PC-3 (cell line): ENCODE measurements around the gene MACROD1. TPM values are rescaled to one million over a fixed set of nuclear protein-coding genes. Genes with fewer than 3 reads are reported as not detected.

Experiments
- ATAC-seq: fragments of 200-7000 bp; cut with Tn5 transposase; 2 replicates; pipeline ENCODE4 v1.9.1; 2020; ENCODE audit warnings: mild to moderate bottlenecking, moderate library complexity
- BruUV-seq: library from RNA; stranded (reverse); fragments of 400-500 nt; replicated peaks from 2 replicates; lab custom pipeline; 2021; lab: Mats Ljungman, UMichigan
- CTCF ChIA-PET: fragments of 300-600 bp; sonication (Branson Sonifier 250); formaldehyde crosslinking; loops from one replicate; lab custom pipeline; 2022; ENCODE audit warnings: antibody characterized with exemption; lab: Charles Lee
- POLR2A ChIA-PET: fragments of 300-600 bp; sonication (Branson Sonifier 250); formaldehyde crosslinking; loops from one replicate; lab custom pipeline; 2022; ENCODE audit warnings: antibody characterized with exemption; ENCODE audit not compliant: unreplicated experiment; lab: Charles Lee
- DNase-seq: peaks from one replicate; pipeline ENCODE4 v3.0.0-alpha.2; 2015
- H2AFZ ChIP-seq: fragments of 300-600 bp; sonication (generic); 2 replicates; pipeline ENCODE4 v1.6.0; 2016; ENCODE audit warnings: antibody characterized with exemption, low read length
- H3F3A ChIP-seq: fragments of 300-600 bp; sonication (generic); one replicate; pipeline ENCODE4 v1.6.0; 2017; ENCODE audit warnings: antibody characterized with exemption, low read length, control low read depth, mild to moderate bottlenecking; ENCODE audit not compliant: unreplicated experiment
- H3K27ac ChIP-seq: fragments of 300-600 bp; sonication (generic); 2 replicates; pipeline ENCODE4 v1.5.1; 2016; ENCODE audit warnings: mild to moderate bottlenecking, low read length
- H3K27me3 ChIP-seq: fragments of 300-600 bp; sonication (generic); 2 replicates; pipeline ENCODE4 v1.6.1; 2016; ENCODE audit warnings: low read length, mixed read lengths
- H3K36me3 ChIP-seq: fragments of 300-600 bp; sonication (generic); 2 replicates; pipeline ENCODE4 v1.6.1; 2016; ENCODE audit warnings: low read depth, mixed run types, low read length, mixed read lengths
- H3K4me1 ChIP-seq: fragments of 300-600 bp; sonication (generic); 2 replicates; pipeline ENCODE4 v1.5.1; 2016; ENCODE audit warnings: low read length; ENCODE audit not compliant: insufficient read depth
- H3K4me2 ChIP-seq: fragments of 300-600 bp; sonication (generic); 2 replicates; pipeline ENCODE4 v1.6.0; 2016; ENCODE audit warnings: low read length
- H3K4me3 ChIP-seq: fragments of 300-600 bp; sonication (generic); 2 replicates; pipeline ENCODE4 v1.5.1; 2016; ENCODE audit warnings: mild to moderate bottlenecking, low read length, mixed read lengths
- H3K79me2 ChIP-seq: fragments of 300-600 bp; sonication (generic); 2 replicates; pipeline ENCODE4 v1.6.1; 2017; ENCODE audit warnings: low read length, mixed read lengths
- H3K9ac ChIP-seq: fragments of 300-600 bp; sonication (generic); 2 replicates; pipeline ENCODE4 v1.6.0; 2016; ENCODE audit warnings: mild to moderate bottlenecking, low read length
- H3K9me2 ChIP-seq: fragments of 300-600 bp; sonication (generic); replicated peaks from 2 replicates; pipeline ENCODE4 v1.6.1; 2016; ENCODE audit warnings: mixed run types, low read length, mixed read lengths
- H3K9me3 ChIP-seq: fragments of 300-600 bp; sonication (generic); 2 replicates; pipeline ENCODE4 v1.6.1; 2016; ENCODE audit warnings: low read length, mixed read lengths
- H4K20me1 ChIP-seq: fragments of 300-600 bp; sonication (generic); 2 replicates; pipeline ENCODE4 v1.6.1; 2016; ENCODE audit warnings: low read length, mixed read lengths
- EZH2 ChIP-seq: fragments of 300-600 bp; sonication (generic); IDR thresholded peaks from one replicate; pipeline ENCODE4 v1.6.1; 2017; ENCODE audit warnings: antibody characterized with exemption, mild to moderate bottlenecking, low read length; ENCODE audit not compliant: unreplicated experiment
- EZH2phosphoT487 ChIP-seq: fragments of 300-600 bp; sonication (generic); IDR thresholded peaks from 2 replicates; pipeline ENCODE4 v1.6.1; 2018; ENCODE audit warnings: mild to moderate bottlenecking, antibody characterized with exemption, low read length, borderline replicate concordance
- intact Hi-C: fragments of 100-400 bp; cut with micrococcal nuclease; formaldehyde crosslinking; loops from 2 replicates; pipeline ENCODE4 v1.9.0; 2023
- total RNA-seq: library from RNA; depleted of rRNA; stranded (reverse); fragments of >200 nt; gene quantifications from 2 replicates; pipeline ENCODE4 v1.2.3, GENCODE V29; 2014
- TF ChIP-seq, protein P1 (sequence below): fragments of 300-600 bp; sonication (generic); conservative IDR thresholded peaks from 2 replicates; pipeline ENCODE4 v1.5.1; 2017; ENCODE audit warnings: antibody characterized with exemption, low read depth, mild to moderate bottlenecking, low read length

The MACROD1 gene
- total RNA-seq, 1 experiment from 2014 or later: 71.4 TPM

DNA sequence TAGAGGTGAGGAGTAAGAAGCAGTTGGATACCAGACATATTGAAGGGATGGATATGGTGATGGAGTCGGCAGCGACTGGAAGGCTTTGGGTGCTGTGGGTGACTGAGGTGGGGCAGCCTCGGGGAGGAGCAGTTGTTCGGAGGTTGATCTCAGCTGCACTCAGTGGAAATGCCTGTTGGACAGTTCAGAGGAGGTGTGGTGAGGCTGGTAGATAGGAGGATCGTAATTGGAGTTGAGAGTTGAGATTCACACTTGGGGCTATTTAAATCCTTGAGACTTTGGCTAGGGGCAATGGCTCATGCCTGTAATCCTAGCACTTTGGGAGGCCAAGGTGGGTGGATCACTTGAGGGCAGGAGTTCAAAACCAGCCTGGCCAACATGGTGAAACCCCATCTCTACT lies 172.8 kb downstream of the MACROD1 start:
- TF ChIP-seq, protein P1, sequence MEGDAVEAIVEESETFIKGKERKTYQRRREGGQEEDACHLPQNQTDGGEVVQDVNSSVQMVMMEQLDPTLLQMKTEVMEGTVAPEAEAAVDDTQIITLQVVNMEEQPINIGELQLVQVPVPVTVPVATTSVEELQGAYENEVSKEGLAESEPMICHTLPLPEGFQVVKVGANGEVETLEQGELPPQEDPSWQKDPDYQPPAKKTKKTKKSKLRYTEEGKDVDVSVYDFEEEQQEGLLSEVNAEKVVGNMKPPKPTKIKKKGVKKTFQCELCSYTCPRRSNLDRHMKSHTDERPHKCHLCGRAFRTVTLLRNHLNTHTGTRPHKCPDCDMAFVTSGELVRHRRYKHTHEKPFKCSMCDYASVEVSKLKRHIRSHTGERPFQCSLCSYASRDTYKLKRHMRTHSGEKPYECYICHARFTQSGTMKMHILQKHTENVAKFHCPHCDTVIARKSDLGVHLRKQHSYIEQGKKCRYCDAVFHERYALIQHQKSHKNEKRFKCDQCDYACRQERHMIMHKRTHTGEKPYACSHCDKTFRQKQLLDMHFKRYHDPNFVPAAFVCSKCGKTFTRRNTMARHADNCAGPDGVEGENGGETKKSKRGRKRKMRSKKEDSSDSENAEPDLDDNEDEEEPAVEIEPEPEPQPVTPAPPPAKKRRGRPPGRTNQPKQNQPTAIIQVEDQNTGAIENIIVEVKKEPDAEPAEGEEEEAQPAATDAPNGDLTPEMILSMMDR: no peak
- TF ChIP-seq EZH2phosphoT487 (no peak), EZH2 (no peak)
- ATAC-seq: no peak
- Histone ChIP-seq H3K9me2 (no peaks in the 10 kb centered on the region), H3K9me3 (no peaks in the 10 kb centered on the region), H4K20me1 (peaks cover 3% of the 10 kb centered on the region; the same call in 1 of the 2 replicates), H3K4me2 (no peak overlapping the region), H3K4me3 (no peak overlapping the region), H2AFZ (no peak overlapping the region), H3K36me3 (peaks cover 56% of the 10 kb centered on the region), H3K4me1 (no peaks in the 10 kb centered on the region), H3K9ac (no peak overlapping the region), H3K79me2 (peaks cover 16% of the 10 kb centered on the region), H3K27ac (no peak overlapping the region), H3K27me3 (no peaks in the 10 kb centered on the region), H3F3A (no peaks in the 10 kb centered on the region)
- ChIA-PET CTCF (no interaction called here), POLR2A (no interaction called here)
- DNase-seq: no peak
- intact Hi-C loops: no loop called here
- no TSS peak for BruUV-seq

DNA sequence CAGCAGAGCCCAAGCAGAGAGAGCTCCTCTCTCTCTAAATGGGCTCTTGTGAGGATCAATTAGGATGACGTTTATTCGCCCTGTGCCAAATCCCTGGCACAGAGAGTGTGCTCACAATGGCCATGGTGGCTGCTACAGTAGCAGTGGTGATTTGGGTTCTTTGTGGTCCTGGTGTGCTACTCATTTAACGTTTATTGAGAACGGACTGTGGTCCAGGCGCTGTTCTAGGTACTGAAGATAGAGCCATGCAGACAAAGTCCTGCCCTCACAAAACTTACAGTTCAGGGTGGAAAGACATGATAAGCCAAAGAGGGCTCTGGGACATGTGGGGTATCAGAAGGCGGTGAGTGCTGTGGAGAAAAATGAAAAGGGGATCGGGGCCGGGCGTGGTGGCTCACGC lies 174.4 kb downstream of the MACROD1 start:
- ChIA-PET CTCF (no interaction called here), POLR2A (no interaction called here)
- DNase-seq: no peak
- peaks cover 42% of the 10 kb centered on the region for H3K36me3 ChIP-seq
- no peak overlapping the region for H3K9ac ChIP-seq
- peaks cover 32% of the 10 kb centered on the region for H3K79me2 ChIP-seq
- no peak overlapping the region for H3K4me2 ChIP-seq
- no peaks in the 10 kb centered on the region for H3K9me2 ChIP-seq
- intact Hi-C loops: no loop called here
- TF ChIP-seq, protein P1: no peak
- no peak for TF ChIP-seq EZH2phosphoT487
- TF ChIP-seq EZH2: no peak
- no peak overlapping the region for H3K4me3 ChIP-seq
- H3F3A ChIP-seq: no peaks in the 10 kb centered on the region
- no TSS peak for BruUV-seq
- H4K20me1 ChIP-seq: peaks cover 16% of the 10 kb centered on the region
- no peaks in the 10 kb centered on the region for H3K27me3 ChIP-seq
- no peak overlapping the region for H3K27ac ChIP-seq
- no peak overlapping the region for H2AFZ ChIP-seq
- peaks cover 9% of the 10 kb centered on the region for H3K4me1 ChIP-seq
- ATAC-seq: no peak
- H3K9me3 ChIP-seq: no peaks in the 10 kb centered on the region

GRCh38 chr11:63986932-63987513 lies 178.9 kb downstream of the MACROD1 start:
- Histone ChIP-seq H3K36me3 (peaks cover 28% of the 10 kb centered on the region), H3K4me1 (peaks cover 23% of the 10 kb centered on the region), H3K27ac (peak overlapping the region; percentile 62; the same call in 1 of the 2 replicates), H3K9me2 (no peaks in the 10 kb centered on the region), H3K79me2 (peaks cover 46% of the 10 kb centered on the region), H2AFZ (no peak overlapping the region), H3K27me3 (no peaks in the 10 kb centered on the region), H3K9me3 (no peaks in the 10 kb centered on the region), H4K20me1 (peaks cover 16% of the 10 kb centered on the region), H3F3A (no peaks in the 10 kb centered on the region), H3K4me2 (peak overlapping the region; percentile 99), H3K9ac (peak overlapping the region; percentile 90), H3K4me3 (peak overlapping the region; percentile 90)
- DNase-seq: no peak
- TSS peak; percentile 67 for BruUV-seq
- ChIA-PET CTCF (no interaction called here), POLR2A (no interaction called here)
- TF ChIP-seq, protein P1: no peak
- TF ChIP-seq EZH2phosphoT487 (no peak), EZH2 (no peak)
- intact Hi-C loops: no loop called here
- ATAC-seq: no peak
